HepG2 (cell line): ENCODE measurements around the gene NDRG3. TPM values are rescaled to one million over a fixed set of nuclear protein-coding genes. Genes with fewer than 3 reads are reported as not detected.
A peak's percentile ranks its signal among the peaks of the same experiment; 100 is the strongest.

Source experiments
- ATF6 ChIP-seq: sonication (generic); formaldehyde crosslinking; conservative IDR thresholded peaks from 2 replicates; pipeline ENCODE4 v1.4.0; 2020; ENCODE audit warnings: missing genetic modification reagents
- CBX2 ChIP-seq, 2 experiments: fragments of 200-600 bp in 1 of 2; sonication (generic); formaldehyde crosslinking in 1 of 2; IDR thresholded peaks; 2 replicates each; pipeline versions ENCODE4 v1.7.0 to v1.8.1; 2018 to 2022; ENCODE audit warnings: low read depth in 2 of 2, low read length in 1 of 2, mild to moderate bottlenecking in 1 of 2, missing genetic modification reagents in 1 of 2
- DRAP1 ChIP-seq: IDR thresholded peaks from 2 replicates; pipeline ENCODE4 v1.6.1; 2016; ENCODE audit warnings: missing genetic modification reagents, missing compliant biosample characterization
- HNRNPL ChIP-seq: fragments of 200-400 bp; formaldehyde crosslinking; IDR thresholded peaks from 2 replicates; pipeline ENCODE4 v1.6.1; 2017; ENCODE audit warnings: mild to moderate bottlenecking, low read depth, low read length
- PPARG ChIP-seq: conservative IDR thresholded peaks from 2 replicates; pipeline ENCODE4 v1.6.1; 2016; ENCODE audit warnings: missing biosample characterization, missing genetic modification reagents
- RAD21 ChIP-seq: fragments of 450-650 bp; formaldehyde crosslinking; IDR thresholded peaks from 2 replicates; pipeline ENCODE4 v1.5.0; 2020; ENCODE audit warnings: mild to moderate bottlenecking
- SOX5 ChIP-seq: IDR thresholded peaks from 2 replicates; pipeline ENCODE4 v1.6.1; 2016; ENCODE audit warnings: borderline replicate concordance
- SRSF1 ChIP-seq: fragments of 200-400 bp; formaldehyde crosslinking; optimal IDR thresholded peaks from 2 replicates; pipeline ENCODE3; 2017; ENCODE audit warnings: mild to moderate bottlenecking, low read depth, low read length, moderate library complexity
- SSRP1 ChIP-seq: IDR thresholded peaks from 2 replicates; pipeline ENCODE4 v1.6.1; 2016; ENCODE audit warnings: control low read depth
- STAT5B ChIP-seq: sonication (generic); formaldehyde crosslinking; IDR thresholded peaks from 2 replicates; pipeline ENCODE4 v1.4.0; 2020; ENCODE audit warnings: missing genetic modification reagents
- TRAFD1 ChIP-seq: sonication (generic); formaldehyde crosslinking; IDR thresholded peaks from 2 replicates; pipeline ENCODE4 v1.5.1; 2020; ENCODE audit warnings: missing genetic modification reagents, mild to moderate bottlenecking, borderline replicate concordance
- ZFP37 ChIP-seq: sonication (generic); formaldehyde crosslinking; IDR thresholded peaks from 2 replicates; pipeline ENCODE4 v1.4.0; 2020; ENCODE audit warnings: missing genetic modification reagents, borderline replicate concordance
- ZFP90 ChIP-seq: sonication (generic); formaldehyde crosslinking; IDR thresholded peaks from 2 replicates; pipeline ENCODE4 v1.8.0; 2022; ENCODE audit warnings: missing genetic modification reagents, mild to moderate bottlenecking, inconsistent platforms, borderline replicate concordance
- ZNF558 ChIP-seq: sonication (generic); formaldehyde crosslinking; IDR thresholded peaks from 2 replicates; pipeline ENCODE4 v1.9.0; 2022; ENCODE audit warnings: mild to moderate bottlenecking, missing genetic modification reagents, borderline replicate concordance
- ZNF589 ChIP-seq: sonication (generic); formaldehyde crosslinking; conservative IDR thresholded peaks from 2 replicates; pipeline ENCODE4 v1.8.0; 2022; ENCODE audit warnings: mild to moderate bottlenecking, moderate library complexity, missing genetic modification reagents
- ZNF784 ChIP-seq: sonication (generic); formaldehyde crosslinking; IDR thresholded peaks from 2 replicates; pipeline ENCODE4 v1.5.1; 2020; ENCODE audit warnings: missing genetic modification reagents, mild to moderate bottlenecking, borderline replicate concordance
- polyA plus RNA-seq, 8 experiments: library from polyadenylated mRNA; depleted of rRNA in 3 of 8; stranded (reverse) in 7 of 8; unstranded in 1 of 8; fragments of >200 nt; fragmentation: Illumina TruSeq in 4 of 8; extraction: Trizol in 4 of 8; gene quantifications; 2 replicates each; pipeline versions ENCODE4 v1.2.1 to v1.2.3, GENCODE V29; 2011 to 2016; ENCODE audit warnings: low read depth in 4 of 8, missing spikeins in 1 of 8, mixed read lengths in 1 of 8; ENCODE audit not compliant: insufficient read depth in 1 of 8
- total RNA-seq, 5 experiments: library from RNA; depleted of rRNA; stranded (reverse); fragments of >200 nt; fragmentation: Illumina TruSeq; extraction: Trizol; gene quantifications; 2 replicates each; pipeline ENCODE4 v1.2.3, GENCODE V29; 2016; ENCODE audit warnings: low read depth in 1 of 5
- TF ChIP-seq, protein P1 (sequence below): sonication (generic); formaldehyde crosslinking; conservative IDR thresholded peaks from 2 replicates; pipeline ENCODE4 v1.4.0; 2020; ENCODE audit warnings: missing genetic modification reagents
- TF ChIP-seq, protein P2 (sequence below): IDR thresholded peaks from 2 replicates; pipeline ENCODE4 v1.6.1; 2016; ENCODE audit warnings: control low read depth
- TF ChIP-seq, protein P3 (sequence below): sonication (generic); formaldehyde crosslinking; IDR thresholded peaks from 2 replicates; pipeline ENCODE4 v1.8.0; 2022; ENCODE audit warnings: missing genetic modification reagents, mild to moderate bottlenecking, inconsistent platforms, borderline replicate concordance

The NDRG3 gene
- total and polyA plus RNA-seq, 2 of the 13 experiments (the other 11 are each of a cell fraction or from before 2014, with no cell fraction given): 36.0 to 40.5 TPM

GRCh38 chr20:36624068-36624943 is 121.6 kb downstream of the NDRG3 start (continued):
- no peak for TF ChIP-seq RAD21
- TF ChIP-seq SRSF1: no peak
- TF ChIP-seq ZNF784: no peak
- no peak for TF ChIP-seq STAT5B (CRISPR knock-in tag)
- no peak for TF ChIP-seq ZNF558
- TF ChIP-seq SSRP1 (CRISPR knock-in tag): no peak
- no peak for TF ChIP-seq SOX5 (CRISPR knock-in tag)
- no peak for TF ChIP-seq TRAFD1 (CRISPR knock-in tag)
- no peak for TF ChIP-seq ZFP37 (CRISPR knock-in tag)
- TF ChIP-seq, protein P1, sequence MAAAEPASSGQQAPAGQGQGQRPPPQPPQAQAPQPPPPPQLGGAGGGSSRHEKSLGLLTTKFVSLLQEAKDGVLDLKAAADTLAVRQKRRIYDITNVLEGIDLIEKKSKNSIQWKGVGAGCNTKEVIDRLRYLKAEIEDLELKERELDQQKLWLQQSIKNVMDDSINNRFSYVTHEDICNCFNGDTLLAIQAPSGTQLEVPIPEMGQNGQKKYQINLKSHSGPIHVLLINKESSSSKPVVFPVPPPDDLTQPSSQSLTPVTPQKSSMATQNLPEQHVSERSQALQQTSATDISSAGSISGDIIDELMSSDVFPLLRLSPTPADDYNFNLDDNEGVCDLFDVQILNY (CRISPR knock-in tag): no peak
- TF ChIP-seq ZFP90 (CRISPR knock-in tag): no peak; the same call in 1 of the 2 replicates
- TF ChIP-seq HNRNPL: no peak
- TF ChIP-seq PPARG (CRISPR knock-in tag): peak; percentile 41; the same call in 1 of the 2 replicates
- no peak for TF ChIP-seq ATF6
- peak; percentile 49; the same call in 1 of the 2 replicates for TF ChIP-seq DRAP1
- no peak for TF ChIP-seq ZNF589
- TF ChIP-seq, protein P2, sequence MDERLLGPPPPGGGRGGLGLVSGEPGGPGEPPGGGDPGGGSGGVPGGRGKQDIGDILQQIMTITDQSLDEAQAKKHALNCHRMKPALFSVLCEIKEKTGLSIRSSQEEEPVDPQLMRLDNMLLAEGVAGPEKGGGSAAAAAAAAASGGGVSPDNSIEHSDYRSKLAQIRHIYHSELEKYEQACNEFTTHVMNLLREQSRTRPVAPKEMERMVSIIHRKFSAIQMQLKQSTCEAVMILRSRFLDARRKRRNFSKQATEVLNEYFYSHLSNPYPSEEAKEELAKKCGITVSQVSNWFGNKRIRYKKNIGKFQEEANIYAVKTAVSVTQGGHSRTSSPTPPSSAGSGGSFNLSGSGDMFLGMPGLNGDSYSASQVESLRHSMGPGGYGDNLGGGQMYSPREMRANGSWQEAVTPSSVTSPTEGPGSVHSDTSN (CRISPR knock-in tag): no peak
- no peak for TF ChIP-seq CBX2 (IDR thresholded peaks at IDR 0.05; ENCODE audit: low read depth, low read length)
- no peak for TF ChIP-seq CBX2 (CRISPR knock-in tag; IDR thresholded peaks at IDR 0.05; ENCODE audit: low read depth)
- TF ChIP-seq, protein P3, sequence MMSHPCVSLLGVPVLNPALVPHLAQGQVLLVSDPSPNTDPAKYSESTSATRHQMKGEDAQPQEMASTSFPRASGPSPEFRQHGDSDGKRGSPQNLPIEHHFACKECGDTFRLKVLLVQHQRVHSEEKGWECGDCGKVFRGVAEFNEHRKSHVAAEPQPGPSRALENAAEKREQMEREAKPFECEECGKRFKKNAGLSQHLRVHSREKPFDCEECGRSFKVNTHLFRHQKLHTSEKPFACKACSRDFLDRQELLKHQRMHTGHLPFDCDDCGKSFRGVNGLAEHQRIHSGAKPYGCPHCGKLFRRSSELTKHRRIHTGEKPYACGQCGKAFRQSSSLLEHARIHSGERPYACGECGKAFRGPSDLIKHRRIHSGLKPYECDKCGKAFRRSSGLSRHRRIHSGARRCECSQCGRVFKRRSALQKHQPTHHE (CRISPR knock-in tag): no peak
